Adipocyte (in vitro differentiated cells): ENCODE results near the gene APOA4.

Experiments used
- DNase-seq: peaks from one replicate; pipeline ENCODE4 v3.0.0-alpha.2; 2015; ENCODE audit warnings: low read depth
- H3K27me3 ChIP-seq: replicated peaks from 2 replicates; pipeline ENCODE4 v1.7.0; 2013; ENCODE audit warnings: mild to moderate bottlenecking, low read length, moderate library complexity; ENCODE audit not compliant: control insufficient read depth, insufficient read depth
- H3K36me3 ChIP-seq: 2 replicates; pipeline ENCODE4 v1.7.0; 2013; ENCODE audit warnings: low read length, mild to moderate bottlenecking, moderate library complexity; ENCODE audit not compliant: control insufficient read depth, insufficient read depth, severe bottlenecking
- H3K4me1 ChIP-seq: 2 replicates; pipeline ENCODE4 v1.7.0; 2013; ENCODE audit warnings: mild to moderate bottlenecking, low read length, moderate library complexity; ENCODE audit not compliant: control insufficient read depth, insufficient read depth
- H3K4me3 ChIP-seq: 2 replicates; pipeline ENCODE4 v1.7.0; 2013; ENCODE audit warnings: mild to moderate bottlenecking, low read length, moderate library complexity
- H3K9ac ChIP-seq: 2 replicates; pipeline ENCODE4 v1.7.0; 2013; ENCODE audit warnings: mild to moderate bottlenecking, low read length, moderate library complexity
- H3K9me3 ChIP-seq: 2 replicates; pipeline ENCODE4 v1.7.0; 2013; ENCODE audit warnings: mild to moderate bottlenecking, low read length, moderate library complexity; ENCODE audit not compliant: control insufficient read depth

The APOA4 gene

GRCh38 chr11:116787436-116787785 is 35.7 kb downstream of the APOA4 start:
- peak; percentile 43 for DNase-seq
- Histone ChIP-seq H3K27me3 (no peaks in the 10 kb centered on the region), H3K4me3 (peak overlapping the region; percentile 89), H3K4me1 (peaks cover 48% of the 10 kb centered on the region), H3K9me3 (no peaks in the 10 kb centered on the region), H3K9ac (peak overlapping the region; percentile 90), H3K36me3 (peaks cover 42% of the 10 kb centered on the region)

- Histone ChIP-seq H3K9ac (peak overlapping the region; percentile 90), H3K4me1 (peaks cover 48% of the 10 kb centered on the region), H3K4me3 (peak overlapping the region; percentile 89), H3K9me3 (no peaks in the 10 kb centered on the region), H3K27me3 (no peaks in the 10 kb centered on the region), H3K36me3 (peaks cover 46% of the 10 kb centered on the region)
- DNase-seq, result no peak
Measured at GRCh38 chr11:116786966-116787365, 36.1 kb downstream of the APOA4 start.

GRCh38 chr11:116786326-116786725 is 36.8 kb downstream of the APOA4 start:
- Histone ChIP-seq H3K9ac (no peak overlapping the region), H3K4me3 (peak overlapping the region; percentile 89), H3K27me3 (no peaks in the 10 kb centered on the region), H3K9me3 (no peaks in the 10 kb centered on the region), H3K4me1 (peaks cover 43% of the 10 kb centered on the region), H3K36me3 (peaks cover 52% of the 10 kb centered on the region)
- no peak for DNase-seq

- no peaks in the 10 kb centered on the region for H3K27me3 ChIP-seq
- no peaks in the 10 kb centered on the region for H3K9me3 ChIP-seq
- peaks cover 84% of the 10 kb centered on the region for H3K36me3 ChIP-seq
- H3K4me1 ChIP-seq, result peaks cover 46% of the 10 kb centered on the region
- H3K9ac ChIP-seq, result peak overlapping the region; percentile 45
- H3K4me3 ChIP-seq, result peak overlapping the region; percentile 30
- no peak for DNase-seq
Measured at GRCh38 chr11:116782728-116783127, 40.4 kb downstream of the APOA4 start.

GRCh38 chr11:116778556-116778955 is 44.5 kb downstream of the APOA4 start:
- Histone ChIP-seq H3K9me3 (no peaks in the 10 kb centered on the region), H3K4me1 (peaks cover 60% of the 10 kb centered on the region), H3K9ac (no peak overlapping the region), H3K36me3 (peaks cover 69% of the 10 kb centered on the region), H3K27me3 (no peaks in the 10 kb centered on the region), H3K4me3 (no peak overlapping the region)
- DNase-seq, result no peak

GRCh38 chr11:116777056-116777455 is 46.0 kb downstream of the APOA4 start:
- Histone ChIP-seq H3K36me3 (peaks cover 55% of the 10 kb centered on the region), H3K4me1 (peaks cover 51% of the 10 kb centered on the region), H3K9me3 (no peaks in the 10 kb centered on the region), H3K27me3 (no peaks in the 10 kb centered on the region), H3K4me3 (peak overlapping the region; percentile 36), H3K9ac (peak overlapping the region; percentile 20)
- no peak for DNase-seq

GRCh38 chr11:116776522-116776984 is 46.6 kb downstream of the APOA4 start:
- H3K27me3 ChIP-seq, result no peaks in the 10 kb centered on the region
- peaks cover 51% of the 10 kb centered on the region for H3K36me3 ChIP-seq
- DNase-seq, result no peak
- H3K9ac ChIP-seq, result peak overlapping the region; percentile 20
- H3K9me3 ChIP-seq, result no peaks in the 10 kb centered on the region
- peaks cover 54% of the 10 kb centered on the region for H3K4me1 ChIP-seq
- peak overlapping the region; percentile 36 for H3K4me3 ChIP-seq

- peaks cover 45% of the 10 kb centered on the region for H3K36me3 ChIP-seq
- H3K4me1 ChIP-seq, result peaks cover 57% of the 10 kb centered on the region
- H3K9me3 ChIP-seq, result no peaks in the 10 kb centered on the region
- DNase-seq, result no peak
- H3K4me3 ChIP-seq, result no peak overlapping the region
- no peaks in the 10 kb centered on the region for H3K27me3 ChIP-seq
- H3K9ac ChIP-seq, result no peak overlapping the region
Measured at GRCh38 chr11:116775975-116776374, 47.1 kb downstream of the APOA4 start.

GRCh38 chr11:116774661-116775060 is 48.4 kb downstream of the APOA4 start:
- Histone ChIP-seq H3K27me3 (no peaks in the 10 kb centered on the region), H3K9me3 (no peaks in the 10 kb centered on the region), H3K4me3 (no peak overlapping the region), H3K4me1 (peaks cover 57% of the 10 kb centered on the region), H3K9ac (peak overlapping the region; percentile 26), H3K36me3 (peaks cover 36% of the 10 kb centered on the region)
- DNase-seq, result no peak

GRCh38 chr11:116773203-116774097 is 49.7 kb downstream of the APOA4 start:
- H3K4me1 ChIP-seq, result peaks cover 52% of the 10 kb centered on the region
- H3K9ac ChIP-seq, result peak overlapping the region; percentile 82
- peak; percentile 16 for DNase-seq
- peaks cover 29% of the 10 kb centered on the region for H3K36me3 ChIP-seq
- no peaks in the 10 kb centered on the region for H3K9me3 ChIP-seq
- no peaks in the 10 kb centered on the region for H3K27me3 ChIP-seq
- H3K4me3 ChIP-seq, result peak overlapping the region; percentile 88

- Histone ChIP-seq H3K36me3 (peaks cover 21% of the 10 kb centered on the region), H3K4me3 (peak within 1 kb of the TSS; percentile 88), H3K27me3 (no peaks in the 10 kb centered on the region), H3K9me3 (no peaks in the 10 kb centered on the region), H3K9ac (peak within 1 kb of the TSS; percentile 90), H3K4me1 (peaks cover 44% of the 10 kb centered on the region)
- peak; percentile 94 for DNase-seq
Measured at GRCh38 chr11:116772443-116773202, 50.5 kb downstream of the APOA4 start, which contains the start of gene BUD13. BUD13 (minus strand) TSS chr11:116772987; CDS start chr11:116772964, 23 bp downstream.
